MCF 10A (cell line): Measurements from ENCODE around the gene RAP1GAP. TPM values are rescaled to one million over a fixed set of nuclear protein-coding genes. Genes with fewer than 3 reads are reported as not detected.

Experiments used
- BruUV-seq: library from RNA; stranded (reverse); fragments of 400-500 nt; replicated peaks from 2 replicates; lab custom pipeline; 2021; lab: Mats Ljungman, UMichigan
- CTCF ChIA-PET: fragments of 300-600 bp; sonication (Branson Sonifier 250); formaldehyde crosslinking; extraction: SDS; loops from one replicate; lab custom pipeline; 2021; ENCODE audit warnings: antibody characterized with exemption, inconsistent platforms; lab: Yijun Ruan, JAX
- POLR2A ChIA-PET: fragments of 300-600, 350-650 bp; sonication (Branson Sonifier 250); formaldehyde crosslinking; extraction: SDS; loops from one replicate; lab custom pipeline; 2020; ENCODE audit warnings: antibody characterized with exemption, inconsistent platforms; lab: Yijun Ruan, JAX
- DNase-seq: peaks from one replicate; pipeline ENCODE4 v3.0.0-alpha.2; 2018; ENCODE audit not compliant: unreplicated experiment
- H3K27ac Mint-ChIP-seq: one replicate; pipeline ENCODE4 v1.8.0; 2022; ENCODE audit warnings: mild to moderate bottlenecking, low read depth, mixed read lengths; ENCODE audit not compliant: unreplicated experiment
- H3K27me3 Mint-ChIP-seq: one replicate; pipeline ENCODE4 v1.8.0; 2022; ENCODE audit warnings: mixed read lengths; ENCODE audit not compliant: insufficient read depth, unreplicated experiment
- H3K36me3 Mint-ChIP-seq: one replicate; pipeline ENCODE4 v1.8.0; 2022; ENCODE audit warnings: mild to moderate bottlenecking, moderate library complexity, mixed read lengths; ENCODE audit not compliant: insufficient read depth, unreplicated experiment
- H3K4me1 Mint-ChIP-seq: one replicate; pipeline ENCODE4 v1.8.0; 2022; ENCODE audit warnings: mixed read lengths; ENCODE audit not compliant: insufficient read depth, unreplicated experiment
- H3K4me3 Mint-ChIP-seq: one replicate; pipeline ENCODE4 v1.8.0; 2022; ENCODE audit warnings: mild to moderate bottlenecking, moderate library complexity, mixed read lengths; ENCODE audit not compliant: unreplicated experiment
- H3K9me3 Mint-ChIP-seq: one replicate; pipeline ENCODE4 v1.8.0; 2022; ENCODE audit warnings: mixed read lengths; ENCODE audit not compliant: unreplicated experiment
- CTCF ChIP-seq: fragments of 200-600 bp; IDR thresholded peaks from one replicate; pipeline ENCODE4 v1.8.0; 2022; ENCODE audit warnings: antibody characterized with exemption, mild to moderate bottlenecking; ENCODE audit not compliant: unreplicated experiment
- intact Hi-C: fragments of 100-400 bp; cut with micrococcal nuclease; formaldehyde crosslinking; loops from 2 replicates; pipeline ENCODE4 v1.14.1; 2022
- total RNA-seq: library from RNA; stranded (reverse); gene quantifications from 2 replicates; pipeline ENCODE4 v1.2.3, GENCODE V29; 2022

Gene RAP1GAP
- total RNA-seq, 1 experiment from 2014 or later = not detected

DNA sequence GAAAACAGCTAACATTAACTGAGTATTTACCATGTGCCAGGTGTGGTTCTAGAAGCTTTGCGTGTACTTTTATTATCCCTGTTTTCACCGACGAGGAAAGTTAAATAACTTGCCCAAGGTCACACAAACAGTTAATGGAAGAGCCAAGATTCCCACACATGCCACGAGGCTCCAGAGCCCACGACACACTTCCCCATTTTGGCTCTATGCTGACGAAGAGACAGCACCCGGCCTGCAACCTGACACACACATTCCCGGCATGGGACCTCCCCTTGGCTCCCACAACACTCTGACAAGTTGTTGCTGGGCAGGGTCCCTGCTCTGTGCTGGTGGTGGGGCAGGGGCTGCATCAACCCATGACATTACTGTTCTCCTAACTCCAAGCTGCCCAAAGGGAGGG lies 52.8 kb downstream of the RAP1GAP start:
- POLR2A ChIA-PET = no interaction called here
- peaks cover 11% of the 10 kb centered on the region for H3K27me3 Mint-ChIP-seq
- no peaks in the 10 kb centered on the region for H3K9me3 Mint-ChIP-seq
- H3K36me3 Mint-ChIP-seq = no peaks in the 10 kb centered on the region
- peaks cover 5% of the 10 kb centered on the region for H3K4me1 Mint-ChIP-seq
- CTCF ChIA-PET = interaction anchor here (1.1 kb wide), 1 partner anchor 42 kb away, joined by 3 read pairs; no protein-coding TSS in a partner anchor
- no peak overlapping the region for H3K27ac Mint-ChIP-seq
- intact Hi-C loops = no loop called here
- no peak for TF ChIP-seq CTCF
- no peak for DNase-seq
- no TSS peak for BruUV-seq
- no peak overlapping the region for H3K4me3 Mint-ChIP-seq

DNA sequence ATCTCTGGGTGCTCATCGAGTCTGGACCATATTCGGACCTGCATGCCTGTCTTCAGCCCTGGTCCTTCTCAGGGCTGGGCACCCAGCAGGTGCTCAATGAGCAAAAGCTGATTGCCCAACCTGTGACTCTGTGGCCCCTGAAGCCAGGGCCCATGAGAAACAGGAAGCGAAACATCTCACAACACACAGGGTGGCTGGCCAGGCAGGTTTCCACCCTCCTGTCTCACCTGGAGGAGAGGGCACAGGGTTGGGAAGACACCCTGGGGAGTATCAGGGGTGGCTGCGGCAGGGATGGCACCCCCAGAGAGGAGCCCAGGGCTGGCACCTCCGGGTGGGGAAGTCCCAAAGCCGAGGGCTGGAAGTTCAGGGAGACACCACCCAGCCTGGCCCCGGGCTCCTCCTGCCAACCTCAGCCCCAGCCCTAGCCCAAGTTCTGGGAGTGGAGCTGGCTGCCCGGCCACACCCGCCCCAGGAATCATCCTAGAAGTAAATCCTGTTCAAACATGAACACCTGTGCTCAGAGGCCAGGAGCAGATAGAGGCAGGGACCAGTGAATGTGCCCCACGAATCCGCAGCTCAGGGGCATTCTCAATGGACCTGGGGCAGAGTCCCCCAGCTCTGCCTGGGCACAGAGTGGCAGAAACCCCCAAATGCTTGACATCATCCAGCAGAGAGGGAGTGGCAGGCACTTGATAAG lies 54.6 kb downstream of the RAP1GAP start:
- H3K27me3 Mint-ChIP-seq = no peaks in the 10 kb centered on the region
- intact Hi-C loops = no loop called here
- POLR2A ChIA-PET = interaction anchor here (0.8 kb wide), 1 partner anchor 349 kb away, joined by 4 read pairs; no protein-coding TSS in a partner anchor
- no peak overlapping the region for H3K4me3 Mint-ChIP-seq
- CTCF ChIA-PET = interaction anchor here (0.6 to 0.7 kb wide), 2 partner anchors 331 to 774 kb away, joined by 3 to 4 read pairs; no protein-coding TSS in a partner anchor
- no TSS peak for BruUV-seq
- no peaks in the 10 kb centered on the region for H3K4me1 Mint-ChIP-seq
- no peak for DNase-seq
- no peak overlapping the region for H3K27ac Mint-ChIP-seq
- H3K36me3 Mint-ChIP-seq = no peaks in the 10 kb centered on the region
- H3K9me3 Mint-ChIP-seq = no peaks in the 10 kb centered on the region
- TF ChIP-seq CTCF = no peak

GRCh38 chr1:21613072-21613867 lies 55.9 kb downstream of the RAP1GAP start:
- Mint-ChIP-seq H3K36me3 (no peaks in the 10 kb centered on the region), H3K4me3 (no peak overlapping the region), H3K27ac (no peak overlapping the region), H3K27me3 (no peaks in the 10 kb centered on the region), H3K4me1 (no peaks in the 10 kb centered on the region), H3K9me3 (no peaks in the 10 kb centered on the region)
- BruUV-seq = no TSS peak
- intact Hi-C loops = no loop called here
- no peak for DNase-seq
- CTCF ChIA-PET = no interaction called here
- POLR2A ChIA-PET = no interaction called here
- TF ChIP-seq CTCF = no peak

GRCh38 chr1:21612057-21612456 lies 57.1 kb downstream of the RAP1GAP start:
- H3K4me1 Mint-ChIP-seq = no peaks in the 10 kb centered on the region
- no peak overlapping the region for H3K4me3 Mint-ChIP-seq
- POLR2A ChIA-PET = no interaction called here
- DNase-seq = no peak
- no peaks in the 10 kb centered on the region for H3K36me3 Mint-ChIP-seq
- no peak for TF ChIP-seq CTCF
- intact Hi-C loops = no loop called here
- no TSS peak for BruUV-seq
- no peak overlapping the region for H3K27ac Mint-ChIP-seq
- H3K9me3 Mint-ChIP-seq = no peaks in the 10 kb centered on the region
- H3K27me3 Mint-ChIP-seq = no peaks in the 10 kb centered on the region
- CTCF ChIA-PET = interaction anchor here (0.5 kb wide), 1 partner anchor 781 kb away, joined by 3 read pairs; no protein-coding TSS in a partner anchor
